Smooth muscle cell (in vitro differentiated cells): ENCODE results near the gene MORN2. TPM values are rescaled to one million over a fixed set of nuclear protein-coding genes. Genes with fewer than 3 reads are reported as not detected.

Experiments
- DNase-seq: peaks from one replicate; lab custom pipeline; 2025; ENCODE audit not compliant: unreplicated experiment; lab: John Stamatoyannopoulos, UW
- H2AFZ ChIP-seq: fragments of 200-600 bp; sonication (generic); 2 replicates; pipeline ENCODE4 v1.6.0; 2016; ENCODE audit warnings: antibody characterized with exemption, low read depth, mild to moderate bottlenecking
- H3F3A ChIP-seq: fragments of 200-600 bp; sonication (generic); 2 replicates; pipeline ENCODE4 v1.6.0; 2017; ENCODE audit warnings: antibody characterized with exemption, low read depth
- H3K27ac ChIP-seq: fragments of 200-600 bp; sonication (generic); 2 replicates; pipeline ENCODE4 v1.5.1; 2016; ENCODE audit warnings: low read depth, mild to moderate bottlenecking
- H3K27me3 ChIP-seq: fragments of 200-600 bp; sonication (generic); 2 replicates; pipeline ENCODE4 v1.6.1; 2016; ENCODE audit warnings: low read depth, mild to moderate bottlenecking
- H3K36me3 ChIP-seq: fragments of 200-600 bp; sonication (generic); 2 replicates; pipeline ENCODE4 v1.5.1; 2016; ENCODE audit warnings: low read depth
- H3K4me1 ChIP-seq: fragments of 200-600 bp; sonication (generic); 2 replicates; pipeline ENCODE4 v1.5.1; 2016; ENCODE audit warnings: low read depth
- H3K4me2 ChIP-seq: fragments of 200-600 bp; sonication (generic); 2 replicates; pipeline ENCODE4 v1.6.0; 2016; ENCODE audit warnings: mild to moderate bottlenecking
- H3K4me3 ChIP-seq: fragments of 200-600 bp; sonication (generic); 2 replicates; pipeline ENCODE4 v1.5.1; 2016; ENCODE audit warnings: mild to moderate bottlenecking
- H3K79me2 ChIP-seq: fragments of 200-600 bp; sonication (generic); 2 replicates; pipeline ENCODE4 v1.6.0; 2016; ENCODE audit warnings: low read depth, mild to moderate bottlenecking
- H3K9ac ChIP-seq: fragments of 200-600 bp; sonication (generic); 2 replicates; pipeline ENCODE4 v1.6.0; 2016; ENCODE audit warnings: low read depth
- H3K9me3 ChIP-seq: fragments of 200-600 bp; sonication (generic); replicated peaks from 2 replicates; pipeline ENCODE4 v1.5.1; 2016; ENCODE audit warnings: low read depth
- H4K20me1 ChIP-seq: fragments of 200-600 bp; sonication (generic); 2 replicates; pipeline ENCODE4 v1.6.0; 2016; ENCODE audit warnings: low read depth
- WGBS: methylation state at CpG from one replicate; pipeline ENCODE4 v1.1.7; 2016; ENCODE audit warnings: low lambda C conversion rate; 5-methylcytosine and 5-hydroxymethylcytosine counted together
- polyA plus RNA-seq: library from polyadenylated mRNA; unstranded; fragments of >200 nt; fragmentation: Nextera tagmentation; extraction: Ambion mirVana; gene quantifications from 2 replicates; pipeline ENCODE4 v1.2.1, GENCODE V29; 2016
- total RNA-seq: library from RNA; depleted of rRNA; stranded (reverse); fragments of >200 nt; gene quantifications from 2 replicates; pipeline ENCODE4 v1.2.3, GENCODE V29; 2014
- TF ChIP-seq, protein P1 (sequence below): fragments of 200-600 bp; sonication (generic); IDR thresholded peaks from 2 replicates; pipeline ENCODE4 v1.5.1; 2017; ENCODE audit warnings: borderline replicate concordance, mild to moderate bottlenecking, antibody characterized with exemption; ENCODE audit not compliant: insufficient read depth, poor library complexity, severe bottlenecking

MORN2 gene
- total and polyA plus RNA-seq, 2 experiments from 2014 or later, result 30.5 to 53.7 TPM

DNA sequence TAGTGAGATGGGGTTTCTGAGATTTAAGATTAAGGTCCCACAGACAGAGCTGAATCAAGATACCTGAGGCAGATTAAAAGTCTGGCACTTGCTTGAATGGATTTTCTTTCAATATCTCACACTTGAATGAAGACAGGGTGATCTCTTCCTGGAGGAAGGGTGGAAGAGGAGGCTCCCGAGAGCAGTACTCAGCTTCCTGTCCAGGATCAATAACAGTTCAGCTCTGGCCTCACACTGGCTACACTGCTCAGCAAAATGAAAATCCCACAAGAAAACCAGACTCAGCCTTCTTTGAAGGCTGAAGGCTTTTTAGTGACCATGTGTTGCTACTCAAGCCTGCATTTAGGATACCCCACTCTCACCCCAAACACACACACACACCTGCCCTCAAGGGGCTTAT lies 24.9 kb downstream of the MORN2 start:
- TF ChIP-seq, protein P1, sequence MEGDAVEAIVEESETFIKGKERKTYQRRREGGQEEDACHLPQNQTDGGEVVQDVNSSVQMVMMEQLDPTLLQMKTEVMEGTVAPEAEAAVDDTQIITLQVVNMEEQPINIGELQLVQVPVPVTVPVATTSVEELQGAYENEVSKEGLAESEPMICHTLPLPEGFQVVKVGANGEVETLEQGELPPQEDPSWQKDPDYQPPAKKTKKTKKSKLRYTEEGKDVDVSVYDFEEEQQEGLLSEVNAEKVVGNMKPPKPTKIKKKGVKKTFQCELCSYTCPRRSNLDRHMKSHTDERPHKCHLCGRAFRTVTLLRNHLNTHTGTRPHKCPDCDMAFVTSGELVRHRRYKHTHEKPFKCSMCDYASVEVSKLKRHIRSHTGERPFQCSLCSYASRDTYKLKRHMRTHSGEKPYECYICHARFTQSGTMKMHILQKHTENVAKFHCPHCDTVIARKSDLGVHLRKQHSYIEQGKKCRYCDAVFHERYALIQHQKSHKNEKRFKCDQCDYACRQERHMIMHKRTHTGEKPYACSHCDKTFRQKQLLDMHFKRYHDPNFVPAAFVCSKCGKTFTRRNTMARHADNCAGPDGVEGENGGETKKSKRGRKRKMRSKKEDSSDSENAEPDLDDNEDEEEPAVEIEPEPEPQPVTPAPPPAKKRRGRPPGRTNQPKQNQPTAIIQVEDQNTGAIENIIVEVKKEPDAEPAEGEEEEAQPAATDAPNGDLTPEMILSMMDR, result no peak
- Histone ChIP-seq H3F3A (no peaks in the 10 kb centered on the region), H3K36me3 (no peaks in the 10 kb centered on the region), H4K20me1 (no peaks in the 10 kb centered on the region), H2AFZ (no peak overlapping the region), H3K9ac (no peak overlapping the region), H3K4me2 (no peak overlapping the region), H3K27ac (no peak overlapping the region), H3K4me3 (no peak overlapping the region), H3K9me3 (no peaks in the 10 kb centered on the region), H3K4me1 (no peaks in the 10 kb centered on the region), H3K79me2 (no peaks in the 10 kb centered on the region), H3K27me3 (no peaks in the 10 kb centered on the region)
- DNase-seq, result no peak
- WGBS, result 78% methylated on average over 1 of the region's 1 CpG

DNA sequence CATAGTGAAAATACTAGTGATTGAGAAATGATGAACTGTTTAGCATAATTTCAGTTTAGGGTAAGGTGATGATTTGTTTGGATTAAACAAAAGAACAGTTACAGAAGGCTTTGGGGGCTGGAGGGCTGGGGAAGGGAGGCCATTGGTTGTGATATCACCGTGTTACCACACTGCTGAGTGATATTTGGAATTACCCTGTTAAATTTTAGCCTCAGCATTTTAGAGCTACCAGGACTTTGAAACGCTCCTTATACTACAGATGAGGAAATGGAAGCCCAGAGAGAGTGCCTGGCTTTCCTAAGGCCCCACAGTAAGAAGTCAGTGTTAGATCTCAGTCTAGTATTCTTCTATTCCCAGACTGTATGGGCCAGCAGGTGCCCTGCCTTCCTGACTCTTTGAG lies 29.5 kb downstream of the MORN2 start:
- WGBS, result 80% methylated on average over 2 of the region's 2 CpGs
- no peaks in the 10 kb centered on the region for H3F3A ChIP-seq

DNA sequence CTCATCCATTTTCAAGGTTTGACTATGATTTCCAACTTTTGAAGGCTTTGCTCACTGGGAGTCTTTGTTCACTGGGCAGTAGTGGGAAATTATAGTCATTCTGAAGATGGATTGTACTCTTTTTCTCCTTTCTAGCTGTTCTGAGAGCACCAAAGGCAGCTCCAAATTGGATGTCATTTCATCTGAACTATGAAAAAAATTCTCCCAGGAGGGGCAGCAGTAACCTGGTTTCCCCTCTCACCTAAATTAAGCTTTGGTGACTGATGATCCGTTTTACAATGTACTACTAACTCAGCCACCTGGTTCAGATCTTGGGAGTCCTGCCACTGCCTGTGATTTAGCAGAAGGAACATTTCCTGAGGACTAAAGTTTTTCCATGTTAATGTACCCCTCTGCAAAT lies 31.5 kb downstream of the MORN2 start:
- no peak overlapping the region for H3K27ac ChIP-seq
- H3K27me3 ChIP-seq, result no peaks in the 10 kb centered on the region
- H2AFZ ChIP-seq, result no peak overlapping the region
- no peak for DNase-seq
- H4K20me1 ChIP-seq, result no peaks in the 10 kb centered on the region
- no peak overlapping the region for H3K4me2 ChIP-seq
- TF ChIP-seq, protein P1, result no peak
- no peaks in the 10 kb centered on the region for H3K9me3 ChIP-seq
- no peaks in the 10 kb centered on the region for H3K79me2 ChIP-seq
- H3K4me3 ChIP-seq, result no peak overlapping the region
- no peaks in the 10 kb centered on the region for H3F3A ChIP-seq
- 91% methylated on average over 1 of the region's 1 CpG for WGBS
- no peak overlapping the region for H3K9ac ChIP-seq
- no peaks in the 10 kb centered on the region for H3K36me3 ChIP-seq
- no peaks in the 10 kb centered on the region for H3K4me1 ChIP-seq

More for the DNA sequence above, 29.5 kb downstream of the MORN2 start:
- DNase-seq, result no peak
- H4K20me1 ChIP-seq, result no peaks in the 10 kb centered on the region
- H3K4me1 ChIP-seq, result no peaks in the 10 kb centered on the region
- no peaks in the 10 kb centered on the region for H3K9me3 ChIP-seq
- no peak overlapping the region for H2AFZ ChIP-seq
- no peaks in the 10 kb centered on the region for H3K27me3 ChIP-seq
- no peaks in the 10 kb centered on the region for H3K36me3 ChIP-seq
- no peaks in the 10 kb centered on the region for H3K79me2 ChIP-seq
- no peak overlapping the region for H3K27ac ChIP-seq
- H3K4me2 ChIP-seq, result no peak overlapping the region
- H3K4me3 ChIP-seq, result no peak overlapping the region
- TF ChIP-seq, protein P1, result no peak
- no peak overlapping the region for H3K9ac ChIP-seq

DNA sequence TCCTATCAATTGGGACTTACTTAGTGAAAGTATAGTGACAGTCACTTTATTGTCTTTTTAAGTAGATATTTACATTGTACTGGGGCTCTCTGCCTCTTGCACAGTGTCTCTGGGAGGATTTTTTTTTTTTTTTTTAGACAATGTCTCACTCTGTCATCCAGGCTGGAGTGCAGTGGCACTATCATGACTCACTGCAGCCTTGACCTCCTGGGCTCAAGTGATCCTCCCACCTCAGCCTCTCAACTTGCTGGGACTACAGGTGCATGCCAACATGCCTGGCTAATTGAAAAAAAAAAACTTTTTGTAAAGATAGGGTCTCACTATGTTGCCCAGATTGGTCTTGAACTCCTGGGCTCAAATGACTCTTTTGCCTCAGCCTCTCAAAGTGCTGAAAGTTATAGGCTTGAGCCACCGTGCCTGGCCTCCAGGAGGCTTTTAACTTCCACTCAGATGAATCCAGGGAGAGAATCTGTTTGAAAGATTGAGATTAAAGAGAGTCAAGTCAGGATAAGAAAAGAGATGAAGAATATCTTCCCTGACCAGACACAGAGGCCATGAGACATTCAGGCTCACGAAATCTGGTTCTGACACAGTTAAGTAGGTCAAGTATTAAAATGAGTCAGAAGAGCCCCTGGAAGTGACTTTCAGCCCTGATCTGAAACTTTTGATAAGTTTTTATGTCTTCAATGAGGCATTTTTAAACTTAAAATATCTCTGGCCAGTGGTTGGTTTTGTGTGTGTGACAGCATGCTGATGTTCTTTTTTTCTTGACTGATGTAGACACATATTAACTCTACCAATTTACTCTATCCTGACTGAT lies 32.2 kb downstream of the MORN2 start:
- Histone ChIP-seq H3K4me1 (no peaks in the 10 kb centered on the region), H3F3A (no peaks in the 10 kb centered on the region), H3K9me3 (no peaks in the 10 kb centered on the region), H3K4me2 (peak overlapping the region; percentile 6), H3K27ac (peak overlapping the region; percentile 39), H4K20me1 (no peaks in the 10 kb centered on the region), H3K36me3 (no peaks in the 10 kb centered on the region), H3K79me2 (no peaks in the 10 kb centered on the region), H2AFZ (no peak overlapping the region), H3K9ac (no peak overlapping the region), H3K27me3 (no peaks in the 10 kb centered on the region), H3K4me3 (no peak overlapping the region)
- TF ChIP-seq, protein P1, result no peak
- 40% methylated on average over 2 of the region's 2 CpGs for WGBS
- no peak for DNase-seq
